H9 (cell line): Measurements from ENCODE around the gene TM9SF4. TPM values are rescaled to one million over a fixed set of nuclear protein-coding genes. Genes with fewer than 3 reads are reported as not detected.

Source experiments
- DNase-seq: peaks from one replicate; pipeline ENCODE4 v3.0.0-alpha.2; 2017
- H2AFZ ChIP-seq: one replicate; pipeline ENCODE4 v1.6.1; 2013; ENCODE audit warnings: mild to moderate bottlenecking, low read length, control low read depth, moderate library complexity
- H2AK5ac ChIP-seq: 2 replicates; pipeline ENCODE4 v1.6.1; 2013; ENCODE audit warnings: low read length, control low read depth, mixed read lengths; ENCODE audit not compliant: insufficient read length
- H2BK120ac ChIP-seq: one replicate; pipeline ENCODE4 v1.6.1; 2013; ENCODE audit warnings: low read depth, mild to moderate bottlenecking, low read length, control low read depth, inconsistent platforms; ENCODE audit not compliant: poor library complexity, severe bottlenecking
- H2BK12ac ChIP-seq: 2 replicates; pipeline ENCODE4 v1.6.1; 2013; ENCODE audit warnings: low read length, control low read depth, mixed read lengths, low read depth; ENCODE audit not compliant: insufficient read length
- H2BK15ac ChIP-seq: 2 replicates; pipeline ENCODE4 v1.6.1; 2013; ENCODE audit warnings: low read depth, low read length, control low read depth
- H2BK20ac ChIP-seq: one replicate; pipeline ENCODE4 v1.6.1; 2013; ENCODE audit warnings: low read depth, mild to moderate bottlenecking, low read length, control low read depth, inconsistent platforms; ENCODE audit not compliant: poor library complexity, severe bottlenecking
- H2BK5ac ChIP-seq: 2 replicates; pipeline ENCODE4 v1.6.1; 2013; ENCODE audit warnings: low read length, control low read depth, mixed read lengths; ENCODE audit not compliant: insufficient read length
- H3K14ac ChIP-seq: 2 replicates; pipeline ENCODE4 v1.6.1; 2013; ENCODE audit warnings: low read length, control low read depth; ENCODE audit not compliant: insufficient read depth
- H3K18ac ChIP-seq: 2 replicates; pipeline ENCODE4 v1.6.1; 2013; ENCODE audit warnings: low read depth, mild to moderate bottlenecking, mixed read lengths, low read length, control low read depth; ENCODE audit not compliant: insufficient read length
- H3K23ac ChIP-seq: 2 replicates; pipeline ENCODE4 v1.6.1; 2013; ENCODE audit warnings: low read length, control low read depth, mixed read lengths, low read depth; ENCODE audit not compliant: insufficient read length
- H3K23me2 ChIP-seq: 2 replicates; pipeline ENCODE4 v1.6.1; 2013; ENCODE audit warnings: low read depth, mild to moderate bottlenecking, mixed read lengths, low read length, control low read depth; ENCODE audit not compliant: insufficient read length, poor library complexity, severe bottlenecking
- H3K27ac ChIP-seq: 2 replicates; pipeline ENCODE4 v1.5.1; 2013; ENCODE audit warnings: low read length, control low read depth, mixed read lengths, low read depth; ENCODE audit not compliant: insufficient read length
- H3K27me3 ChIP-seq: 2 replicates; pipeline ENCODE4 v1.6.1; 2013; ENCODE audit warnings: low read length, control low read depth, inconsistent platforms; ENCODE audit not compliant: insufficient read depth
- H3K4ac ChIP-seq: 2 replicates; pipeline ENCODE4 v1.6.1; 2013; ENCODE audit warnings: low read depth, mild to moderate bottlenecking, control low read depth, inconsistent platforms, low read length, moderate library complexity
- H3K4me1 ChIP-seq: 2 replicates; pipeline ENCODE4 v1.6.1; 2013; ENCODE audit warnings: low read length, control low read depth, inconsistent platforms; ENCODE audit not compliant: insufficient read depth
- H3K4me2 ChIP-seq: 2 replicates; pipeline ENCODE4 v1.6.1; 2013; ENCODE audit warnings: low read length, control low read depth, mixed read lengths; ENCODE audit not compliant: insufficient read length, insufficient read depth
- H3K56ac ChIP-seq: 2 replicates; pipeline ENCODE4 v1.6.1; 2013; ENCODE audit warnings: low read depth, mild to moderate bottlenecking, mixed read lengths, low read length, control low read depth; ENCODE audit not compliant: insufficient read length
- H3K79me1 ChIP-seq: 2 replicates; pipeline ENCODE4 v1.6.1; 2013; ENCODE audit warnings: low read depth, mild to moderate bottlenecking, moderate library complexity, low read length, control low read depth, inconsistent platforms; ENCODE audit not compliant: insufficient read depth, poor library complexity, severe bottlenecking
- H3K79me2 ChIP-seq: 2 replicates; pipeline ENCODE4 v1.6.1; 2013; ENCODE audit warnings: low read length, control low read depth, inconsistent platforms; ENCODE audit not compliant: insufficient read depth
- H3K9ac ChIP-seq: 2 replicates; pipeline ENCODE4 v1.6.1; 2013; ENCODE audit warnings: low read length, control low read depth, mixed read lengths; ENCODE audit not compliant: insufficient read length; ENCODE audit errors: extremely low read depth
- H3K9me3 ChIP-seq: one replicate; pipeline ENCODE4 v1.6.1; 2013; ENCODE audit warnings: low read depth, low read length, inconsistent platforms; ENCODE audit not compliant: control insufficient read depth
- H3T11ph ChIP-seq: one replicate; pipeline ENCODE4 v1.6.1; 2013; ENCODE audit warnings: mild to moderate bottlenecking, low read length, control low read depth, inconsistent platforms
- H4K20me1 ChIP-seq: one replicate; pipeline ENCODE4 v1.6.1; 2013; ENCODE audit not compliant: control insufficient read depth, insufficient read length, insufficient read depth
- H4K5ac ChIP-seq: 2 replicates; pipeline ENCODE4 v1.6.1; 2013; ENCODE audit warnings: low read depth, mild to moderate bottlenecking, mixed read lengths, low read length, control low read depth; ENCODE audit not compliant: insufficient read length
- H4K8ac ChIP-seq: replicated peaks from 2 replicates; pipeline ENCODE4 v1.6.1; 2013; ENCODE audit warnings: low read length, control low read depth, mixed read lengths, low read depth; ENCODE audit not compliant: insufficient read length
- H4K91ac ChIP-seq: 2 replicates; pipeline ENCODE4 v1.6.1; 2013; ENCODE audit warnings: low read depth, mild to moderate bottlenecking, moderate library complexity, mixed read lengths, low read length, control low read depth; ENCODE audit not compliant: insufficient read length
- H3K27ac Mint-ChIP-seq, 3 experiments: 2 replicates in 2 of 3; 3 replicates in 1 of 3; pipeline ENCODE4 v1.8.0; 2020 to 2021; ENCODE audit warnings: mixed read lengths in 3 of 3, mild to moderate bottlenecking in 1 of 3, moderate library complexity in 1 of 3
- H3K27me3 Mint-ChIP-seq: 2 replicates; pipeline ENCODE4 v1.8.0; 2021; ENCODE audit warnings: low read depth, mild to moderate bottlenecking, moderate library complexity, mixed read lengths
- H3K36me3 Mint-ChIP-seq, 3 experiments: 2 replicates in 2 of 3; 3 replicates in 1 of 3; pipeline ENCODE4 v1.8.0; 2020 to 2021; ENCODE audit warnings: low read depth in 3 of 3, mixed read lengths in 3 of 3; ENCODE audit not compliant: insufficient read depth in 1 of 3
- H3K4me1 Mint-ChIP-seq, 2 experiments: 2 replicates each; pipeline ENCODE4 v1.8.0; 2020; ENCODE audit warnings: mixed read lengths in 2 of 2
- H3K4me3 Mint-ChIP-seq, 2 experiments: 2 replicates in 1 of 2; 3 replicates in 1 of 2; pipeline ENCODE4 v1.8.0; 2020 to 2021; ENCODE audit warnings: mild to moderate bottlenecking in 2 of 2, mixed read lengths in 2 of 2, moderate library complexity in 1 of 2
- H3K9me3 Mint-ChIP-seq, 2 experiments: 2 replicates in 1 of 2; 3 replicates in 1 of 2; pipeline ENCODE4 v1.8.0; 2020; ENCODE audit warnings: mild to moderate bottlenecking in 2 of 2, mixed read lengths in 2 of 2, moderate library complexity in 1 of 2
- WGBS: extraction: QIAGEN DNeasy Blood & Tissue Kit; methylation state at CpG from one replicate; pipeline ENCODE4 v1.1.7; 2013; ENCODE audit warnings: missing lambda C conversion rate, low lambda C conversion rate, mixed read lengths; ENCODE audit not compliant: insufficient read length; ENCODE audit errors: extremely low coverage; 5-methylcytosine and 5-hydroxymethylcytosine counted together
- total RNA-seq: library from RNA; stranded (reverse); gene quantifications from 2 replicates; pipeline ENCODE4 v1.2.1, GENCODE V29; 2021
- TF ChIP-seq, protein P1 (sequence below): fragments of 200-600 bp; sonication (generic); conservative IDR thresholded peaks from 3 replicates; pipeline ENCODE4 v1.8.0; 2021; ENCODE audit warnings: antibody characterized with exemption, mild to moderate bottlenecking

Gene TM9SF4
- total RNA-seq, 1 experiment from 2014 or later, result 62.3 TPM

DNA sequence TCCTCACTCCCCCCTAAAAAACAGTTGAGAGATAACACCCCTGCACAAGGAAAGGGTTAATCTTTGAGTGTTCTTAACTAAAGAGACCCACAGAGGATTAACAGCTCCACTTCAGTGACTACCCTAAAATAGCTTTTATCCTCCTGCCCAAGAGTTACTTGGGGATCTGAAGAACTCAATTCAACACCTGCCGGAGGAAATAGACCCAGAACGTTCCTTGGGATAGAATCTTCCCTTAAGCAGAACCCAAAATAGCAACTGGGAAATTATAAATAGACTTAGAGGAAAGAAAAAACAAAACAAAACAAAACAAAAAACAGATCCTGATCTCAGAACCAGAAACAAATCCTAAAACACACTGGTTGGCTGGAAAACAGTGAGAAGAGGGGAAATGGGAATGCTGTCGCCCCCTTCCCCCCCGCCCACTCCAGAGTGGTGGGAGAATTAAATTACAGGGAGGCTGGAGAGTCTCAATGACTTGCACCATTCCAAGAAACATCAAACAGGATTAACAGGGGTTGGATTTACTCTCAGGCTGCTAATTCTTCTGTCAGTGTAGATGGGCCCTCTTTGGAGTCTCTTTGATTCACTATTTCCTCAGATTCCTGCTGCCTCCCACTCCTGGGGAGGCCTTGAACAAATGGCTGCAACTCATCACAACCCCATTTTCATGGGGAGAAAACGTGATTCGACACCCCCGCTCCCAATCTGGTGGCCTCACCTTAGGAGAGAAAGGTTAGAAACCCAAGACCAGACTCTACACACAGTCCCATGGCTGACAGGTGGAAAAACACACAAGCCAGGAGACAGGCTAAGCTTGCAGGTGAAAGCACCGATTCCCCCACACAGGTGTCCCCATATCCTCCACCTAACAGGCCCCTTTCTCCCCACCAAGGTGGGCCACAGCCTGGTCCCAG lies 96.6 kb downstream of the TM9SF4 start:
- Mint-ChIP-seq H3K36me3 (peaks cover 15 to 39% (median 28%) of the 10 kb centered on the region in 3 experiments), H3K27ac (peak overlapping the region; percentile 80 to 97 (median 85); a peak in 6 of 7 replicates), H3K9me3 (no peaks in the 10 kb centered on the region; a peak in 1 of 5 replicates), H3K4me3 (peak overlapping the region; percentile 89 to 97), H3K4me1 (peaks cover 49 to 51% of the 10 kb centered on the region in 2 experiments), H3K27me3 (no peaks in the 10 kb centered on the region)
- H2BK5ac ChIP-seq, result no peak overlapping the region
- no peak overlapping the region for H3K23ac ChIP-seq
- H3T11ph ChIP-seq, result no peak overlapping the region
- H3K4me1 ChIP-seq, result no peaks in the 10 kb centered on the region
- H2BK120ac ChIP-seq, result no peak overlapping the region
- no peak overlapping the region for H2AFZ ChIP-seq
- H3K27ac ChIP-seq, result no peak overlapping the region
- H3K27me3 ChIP-seq, result no peaks in the 10 kb centered on the region
- no peak overlapping the region for H2BK12ac ChIP-seq
- no peak overlapping the region for H4K5ac ChIP-seq
- DNase-seq, result no peak
- no CpG with 5 or more reads among the region's 8 CpGs for WGBS
- H2BK20ac ChIP-seq, result no peak overlapping the region
- H3K9ac ChIP-seq, result peak overlapping the region; percentile 69
- H2BK15ac ChIP-seq, result no peak overlapping the region
- peaks cover 9% of the 10 kb centered on the region for H3K79me1 ChIP-seq
- TF ChIP-seq, protein P1, sequence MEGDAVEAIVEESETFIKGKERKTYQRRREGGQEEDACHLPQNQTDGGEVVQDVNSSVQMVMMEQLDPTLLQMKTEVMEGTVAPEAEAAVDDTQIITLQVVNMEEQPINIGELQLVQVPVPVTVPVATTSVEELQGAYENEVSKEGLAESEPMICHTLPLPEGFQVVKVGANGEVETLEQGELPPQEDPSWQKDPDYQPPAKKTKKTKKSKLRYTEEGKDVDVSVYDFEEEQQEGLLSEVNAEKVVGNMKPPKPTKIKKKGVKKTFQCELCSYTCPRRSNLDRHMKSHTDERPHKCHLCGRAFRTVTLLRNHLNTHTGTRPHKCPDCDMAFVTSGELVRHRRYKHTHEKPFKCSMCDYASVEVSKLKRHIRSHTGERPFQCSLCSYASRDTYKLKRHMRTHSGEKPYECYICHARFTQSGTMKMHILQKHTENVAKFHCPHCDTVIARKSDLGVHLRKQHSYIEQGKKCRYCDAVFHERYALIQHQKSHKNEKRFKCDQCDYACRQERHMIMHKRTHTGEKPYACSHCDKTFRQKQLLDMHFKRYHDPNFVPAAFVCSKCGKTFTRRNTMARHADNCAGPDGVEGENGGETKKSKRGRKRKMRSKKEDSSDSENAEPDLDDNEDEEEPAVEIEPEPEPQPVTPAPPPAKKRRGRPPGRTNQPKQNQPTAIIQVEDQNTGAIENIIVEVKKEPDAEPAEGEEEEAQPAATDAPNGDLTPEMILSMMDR, result no peak
- H3K4me2 ChIP-seq, result peak overlapping the region; percentile 71
- no peak overlapping the region for H4K91ac ChIP-seq
- no peak overlapping the region for H3K4ac ChIP-seq
- no peak overlapping the region for H3K14ac ChIP-seq
- H3K23me2 ChIP-seq, result peaks cover 10% of the 10 kb centered on the region
- H3K9me3 ChIP-seq, result no peaks in the 10 kb centered on the region
- H4K20me1 ChIP-seq, result no peaks in the 10 kb centered on the region
- H3K56ac ChIP-seq, result no peak overlapping the region
- no peak overlapping the region for H4K8ac ChIP-seq
- peaks cover 23% of the 10 kb centered on the region; the same call in 1 of the 2 replicates for H3K79me2 ChIP-seq
- no peak overlapping the region for H3K18ac ChIP-seq
- no peak overlapping the region for H2AK5ac ChIP-seq
